Suprapubic skin (tissue), 4 donors: ENCODE data around the gene NR1H3.

Experiments
- CTCF ChIP-seq, 2 donors: fragments of 200-600 bp in 1 of 2; fragments of 450-650 bp in 1 of 2; sonication (generic) in 1 of 2; IDR thresholded peaks; one replicate each; pipeline ENCODE4 v1.5.1; 2016 to 2019; ENCODE audit warnings: antibody characterized with exemption in 2 of 2, mild to moderate bottlenecking in 1 of 2, moderate library complexity in 1 of 2
- EP300 ChIP-seq: sonication (generic); formaldehyde crosslinking; IDR thresholded peaks from one replicate; pipeline ENCODE4 v1.6.1; 2017; ENCODE audit warnings: antibody characterized with exemption
- POLR2A ChIP-seq, 2 donors: fragments of 450-650 bp; IDR thresholded peaks; one replicate each; pipeline ENCODE4 v1.6.1; 2017; ENCODE audit warnings: antibody characterized with exemption in 2 of 2, mild to moderate bottlenecking in 2 of 2, moderate library complexity in 2 of 2
- POLR2AphosphoS5 ChIP-seq, 3 donors: sonication (generic); formaldehyde crosslinking; IDR thresholded peaks; one replicate each; pipeline ENCODE4 v1.6.1; 2017; ENCODE audit warnings: antibody characterized with exemption in 3 of 3

GRCh38 chr11:47271328-47271727 lies 13.5 kb downstream of the NR1H3 start:
- TF ChIP-seq CTCF (IDR thresholded peaks at IDR 0.05): no peak
- no peak for TF ChIP-seq POLR2AphosphoS5 (IDR thresholded peaks at IDR 0.05)
- TF ChIP-seq POLR2A (IDR thresholded peaks at IDR 0.05): no peak
- no peak for TF ChIP-seq EP300
